ENCODE measurements around the gene CASP6. TPM values are rescaled to one million over a fixed set of nuclear protein-coding genes. Genes with fewer than 3 reads are reported as not detected.

The CASP6 gene
- total RNA-seq, 1 donor from 2014 or later: 15.0 TPM

GRCh38 chr4:109749388-109750082 lies 46.3 kb upstream of the CASP6 start:
- H3K4me3 Mint-ChIP-seq (ENCODE audit: unreplicated experiment): no peak overlapping the region
- TF ChIP-seq, protein P1, sequence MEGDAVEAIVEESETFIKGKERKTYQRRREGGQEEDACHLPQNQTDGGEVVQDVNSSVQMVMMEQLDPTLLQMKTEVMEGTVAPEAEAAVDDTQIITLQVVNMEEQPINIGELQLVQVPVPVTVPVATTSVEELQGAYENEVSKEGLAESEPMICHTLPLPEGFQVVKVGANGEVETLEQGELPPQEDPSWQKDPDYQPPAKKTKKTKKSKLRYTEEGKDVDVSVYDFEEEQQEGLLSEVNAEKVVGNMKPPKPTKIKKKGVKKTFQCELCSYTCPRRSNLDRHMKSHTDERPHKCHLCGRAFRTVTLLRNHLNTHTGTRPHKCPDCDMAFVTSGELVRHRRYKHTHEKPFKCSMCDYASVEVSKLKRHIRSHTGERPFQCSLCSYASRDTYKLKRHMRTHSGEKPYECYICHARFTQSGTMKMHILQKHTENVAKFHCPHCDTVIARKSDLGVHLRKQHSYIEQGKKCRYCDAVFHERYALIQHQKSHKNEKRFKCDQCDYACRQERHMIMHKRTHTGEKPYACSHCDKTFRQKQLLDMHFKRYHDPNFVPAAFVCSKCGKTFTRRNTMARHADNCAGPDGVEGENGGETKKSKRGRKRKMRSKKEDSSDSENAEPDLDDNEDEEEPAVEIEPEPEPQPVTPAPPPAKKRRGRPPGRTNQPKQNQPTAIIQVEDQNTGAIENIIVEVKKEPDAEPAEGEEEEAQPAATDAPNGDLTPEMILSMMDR (IDR thresholded peaks at IDR 0.05; ENCODE audit: partially characterized antibody, unreplicated experiment): no peak
- H3K4me1 Mint-ChIP-seq (ENCODE audit: low read depth, unreplicated experiment): no peaks in the 10 kb centered on the region
- no peaks in the 10 kb centered on the region for H3K9me3 Mint-ChIP-seq (ENCODE audit: unreplicated experiment)
- DNase-seq: no peak
- no peaks in the 10 kb centered on the region for H3K36me3 Mint-ChIP-seq (ENCODE audit: unreplicated experiment)
- H3K27ac Mint-ChIP-seq (ENCODE audit: unreplicated experiment): no peak overlapping the region
- H3K27me3 Mint-ChIP-seq (ENCODE audit: unreplicated experiment): no peaks in the 10 kb centered on the region

DNA sequence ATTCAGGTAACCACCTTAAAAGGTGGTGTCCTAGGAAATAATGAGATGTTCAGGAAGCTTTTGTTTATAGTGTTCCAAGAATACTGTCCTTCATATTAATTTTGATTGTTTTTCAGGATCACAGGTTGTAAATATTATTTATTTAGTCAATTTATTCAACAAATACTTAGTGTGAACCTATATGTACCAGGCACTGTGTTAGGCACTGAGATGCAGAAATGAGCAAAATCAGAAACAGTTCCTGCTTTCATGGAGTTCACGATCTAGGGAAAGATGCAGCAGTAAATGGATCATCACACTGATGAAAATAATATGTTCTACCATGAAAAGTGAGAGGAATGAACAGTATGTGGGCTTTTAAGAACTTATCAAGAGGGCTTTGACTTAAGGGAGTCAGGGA lies 44.9 kb upstream of the CASP6 start:
- no peak overlapping the region for H3K4me3 Mint-ChIP-seq (ENCODE audit: unreplicated experiment)
- TF ChIP-seq, protein P1 (IDR thresholded peaks at IDR 0.05; ENCODE audit: partially characterized antibody, unreplicated experiment): no peak
- no peak overlapping the region for H3K27ac Mint-ChIP-seq (ENCODE audit: unreplicated experiment)
- no peaks in the 10 kb centered on the region for H3K36me3 Mint-ChIP-seq (ENCODE audit: unreplicated experiment)
- H3K4me1 Mint-ChIP-seq (ENCODE audit: low read depth, unreplicated experiment): no peaks in the 10 kb centered on the region
- no peaks in the 10 kb centered on the region for H3K9me3 Mint-ChIP-seq (ENCODE audit: unreplicated experiment)
- H3K27me3 Mint-ChIP-seq (ENCODE audit: unreplicated experiment): no peaks in the 10 kb centered on the region
- no peak for DNase-seq

- H3K27ac Mint-ChIP-seq (ENCODE audit: unreplicated experiment): no peak overlapping the region
- no peaks in the 10 kb centered on the region for H3K27me3 Mint-ChIP-seq (ENCODE audit: unreplicated experiment)
- no peaks in the 10 kb centered on the region for H3K4me1 Mint-ChIP-seq (ENCODE audit: low read depth, unreplicated experiment)
- H3K36me3 Mint-ChIP-seq (ENCODE audit: unreplicated experiment): no peaks in the 10 kb centered on the region
- H3K4me3 Mint-ChIP-seq (ENCODE audit: unreplicated experiment): no peak overlapping the region
- H3K9me3 Mint-ChIP-seq (ENCODE audit: unreplicated experiment): no peaks in the 10 kb centered on the region
- TF ChIP-seq, protein P1 (IDR thresholded peaks at IDR 0.05; ENCODE audit: partially characterized antibody, unreplicated experiment): no peak
- no peak for DNase-seq
These were observed 43.5 kb upstream of the CASP6 start for GRCh38 chr4:109746728-109747127.

DNA sequence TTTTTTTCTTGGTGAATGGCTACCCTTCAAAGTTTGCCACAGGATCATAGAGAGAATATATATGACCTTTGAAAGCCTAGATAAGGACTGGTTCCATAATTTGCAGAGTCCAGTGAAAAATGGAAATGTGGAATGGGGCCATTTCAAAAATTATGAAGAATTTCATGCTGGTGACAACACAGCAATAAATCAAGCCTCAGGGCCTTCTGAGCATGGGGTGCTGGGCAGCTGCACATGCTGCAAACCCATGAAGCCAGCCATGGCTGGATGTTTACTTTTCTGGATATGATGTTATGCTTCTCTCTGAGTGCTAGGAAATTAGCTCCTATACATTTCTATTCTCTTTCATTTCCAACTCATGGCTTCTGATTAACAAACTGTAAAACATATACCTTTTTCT lies 42.6 kb upstream of the CASP6 start:
- DNase-seq: no peak
- H3K27ac Mint-ChIP-seq (ENCODE audit: unreplicated experiment): no peak overlapping the region
- TF ChIP-seq, protein P1 (IDR thresholded peaks at IDR 0.05; ENCODE audit: partially characterized antibody, unreplicated experiment): no peak
- no peaks in the 10 kb centered on the region for H3K4me1 Mint-ChIP-seq (ENCODE audit: low read depth, unreplicated experiment)
- H3K36me3 Mint-ChIP-seq (ENCODE audit: unreplicated experiment): no peaks in the 10 kb centered on the region
- no peak overlapping the region for H3K4me3 Mint-ChIP-seq (ENCODE audit: unreplicated experiment)
- no peaks in the 10 kb centered on the region for H3K9me3 Mint-ChIP-seq (ENCODE audit: unreplicated experiment)
- H3K27me3 Mint-ChIP-seq (ENCODE audit: unreplicated experiment): no peaks in the 10 kb centered on the region

DNA sequence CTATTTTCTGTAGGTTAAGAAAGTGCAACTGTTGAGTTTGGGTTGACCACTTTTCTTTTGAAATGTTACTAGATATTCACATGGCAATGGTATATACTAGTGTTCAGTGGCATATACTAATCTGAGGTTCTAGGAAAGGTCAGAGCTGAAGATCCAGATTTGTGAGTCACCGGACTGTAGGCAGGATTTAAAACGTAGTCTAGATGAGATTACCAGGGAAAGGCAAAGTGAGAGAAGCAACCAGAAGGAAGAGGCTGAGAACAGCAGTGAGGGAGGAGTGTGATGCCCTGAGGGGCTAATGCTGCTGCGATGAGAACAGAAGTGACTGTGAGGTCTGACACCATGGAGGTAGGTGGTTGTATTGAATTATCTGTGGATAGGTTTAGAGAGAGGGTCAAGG lies 36.3 kb upstream of the CASP6 start:
- no peaks in the 10 kb centered on the region for H3K36me3 Mint-ChIP-seq (ENCODE audit: unreplicated experiment)
- TF ChIP-seq, protein P1 (IDR thresholded peaks at IDR 0.05; ENCODE audit: partially characterized antibody, unreplicated experiment): no peak
- no peak for DNase-seq
- no peak overlapping the region for H3K4me3 Mint-ChIP-seq (ENCODE audit: unreplicated experiment)
- no peaks in the 10 kb centered on the region for H3K9me3 Mint-ChIP-seq (ENCODE audit: unreplicated experiment)
- peaks cover 4% of the 10 kb centered on the region for H3K27me3 Mint-ChIP-seq (ENCODE audit: unreplicated experiment)
- H3K27ac Mint-ChIP-seq (ENCODE audit: unreplicated experiment): no peak overlapping the region
- no peaks in the 10 kb centered on the region for H3K4me1 Mint-ChIP-seq (ENCODE audit: low read depth, unreplicated experiment)

Measured in glutamatergic neuron (in vitro differentiated cells).